ENCODE results near the gene EYA4.

GRCh38 chr6:133241086-133241900, at the start of gene EYA4:
- TF ChIP-seq CTCF (conservative IDR thresholded peaks at IDR 0.05 in 1 of 2, IDR thresholded peaks at IDR 0.05 in 1 of 2; ENCODE audit: low read depth in 1 of 2, low read length in 2 of 2) (no peak), EZH2 (IDR thresholded peaks at IDR 0.05; ENCODE audit: low read length, missing control alignments) (no peak)
